Heart left ventricle (tissue), 13 donors: Measurements from ENCODE around the gene PAQR5.

Experiments used
- POLR2A ChIP-seq, 2 donors: fragments of 450-650 bp; IDR thresholded peaks; one replicate each; pipeline ENCODE4 v1.6.1; 2017; ENCODE audit warnings: antibody characterized with exemption in 2 of 2, mild to moderate bottlenecking in 2 of 2, moderate library complexity in 2 of 2
- TF ChIP-seq, protein P1 (sequence below), 12 donors: fragments of 200-600 bp; sonication (generic) in 4 of 12; IDR thresholded peaks; one replicate each; pipeline versions ENCODE4 v1.5.0 to v1.8.0; 2018 to 2022; ENCODE audit warnings: antibody characterized with exemption in 12 of 12, mild to moderate bottlenecking in 5 of 12
- donor health status: ischemic (EF 13 %, LVEDD 7.1; RV severe dilation, severe dysfunction).
- donor health status: DM: no; HTN: yes; CAD: no.
- donor health status: DM: no; HTN: no; CAD: no.
- donor health status: ischemic (EF 25% LVEDD 6.9; RV normal size, moderate dysfunction).
- donor health status: ischemic (EF 25% LVEDD 5.7; RV mildly dilated, moderate dysfunction).
- donor health status: ischemic (EF 35%, LVEDD 5.7; RV mildly dilated, moderate dysfunction).
- donor health status: nonischemic (EF 11% LVEDD 7.7; RV severe dilation, severe dysfunction).
- donor health status: DM: yes; HTN: yes; CAD: no.
- donor health status: PGD.
- donor health status: ischemic (EF 29% LVEDD 5.4; RV normal size, mild dysfunction).
- donor health status: nonischemic (EF 23%, LVEDD 6.1; RV moderate dilation, normal function).

DNA sequence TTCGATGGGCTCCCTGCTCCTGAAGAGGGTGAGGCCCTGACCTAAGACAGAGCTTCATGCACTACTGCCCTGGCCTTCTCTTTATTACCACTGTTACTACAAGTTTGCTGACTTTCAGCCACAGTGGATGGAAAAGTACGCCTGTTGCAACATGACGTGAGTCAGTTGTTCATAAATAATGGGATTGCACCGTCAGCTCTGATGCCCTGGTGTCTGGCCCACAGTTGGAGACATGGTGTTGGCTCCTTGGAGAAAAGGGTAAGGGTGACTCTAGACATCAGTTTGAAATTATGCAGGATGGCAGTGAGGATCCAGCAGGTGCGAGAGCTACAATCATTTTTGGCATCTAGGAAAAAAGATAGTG is 5.5 kb downstream of the PAQR5 start:
- TF ChIP-seq, protein P1, sequence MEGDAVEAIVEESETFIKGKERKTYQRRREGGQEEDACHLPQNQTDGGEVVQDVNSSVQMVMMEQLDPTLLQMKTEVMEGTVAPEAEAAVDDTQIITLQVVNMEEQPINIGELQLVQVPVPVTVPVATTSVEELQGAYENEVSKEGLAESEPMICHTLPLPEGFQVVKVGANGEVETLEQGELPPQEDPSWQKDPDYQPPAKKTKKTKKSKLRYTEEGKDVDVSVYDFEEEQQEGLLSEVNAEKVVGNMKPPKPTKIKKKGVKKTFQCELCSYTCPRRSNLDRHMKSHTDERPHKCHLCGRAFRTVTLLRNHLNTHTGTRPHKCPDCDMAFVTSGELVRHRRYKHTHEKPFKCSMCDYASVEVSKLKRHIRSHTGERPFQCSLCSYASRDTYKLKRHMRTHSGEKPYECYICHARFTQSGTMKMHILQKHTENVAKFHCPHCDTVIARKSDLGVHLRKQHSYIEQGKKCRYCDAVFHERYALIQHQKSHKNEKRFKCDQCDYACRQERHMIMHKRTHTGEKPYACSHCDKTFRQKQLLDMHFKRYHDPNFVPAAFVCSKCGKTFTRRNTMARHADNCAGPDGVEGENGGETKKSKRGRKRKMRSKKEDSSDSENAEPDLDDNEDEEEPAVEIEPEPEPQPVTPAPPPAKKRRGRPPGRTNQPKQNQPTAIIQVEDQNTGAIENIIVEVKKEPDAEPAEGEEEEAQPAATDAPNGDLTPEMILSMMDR (IDR thresholded peaks at IDR 0.05): no peak
- TF ChIP-seq POLR2A (IDR thresholded peaks at IDR 0.05): no peak
